T47D (cell line): ENCODE data around the gene TENM3.

Experiments
- DNase-seq, 2 experiments: peaks; one replicate each; pipeline versions ENCODE4 v3.0.0 to v3.0.0-alpha.2; 2011 to 2012; ENCODE audit warnings: low read depth in 1 of 2, low spot score in 1 of 2
- JUND ChIP-seq: IDR thresholded peaks from 2 replicates; pipeline ENCODE4 v1.6.1; 2012; ENCODE audit warnings: low read depth
- in situ Hi-C: cut with HindIII; loops from 2 replicates; pipeline ENCODE4 v1.10.0; 2016; ENCODE audit warnings: low sequenced_read_pairs, low pct_unique_long_range_greater_than_20kb

The TENM3 gene

DNA sequence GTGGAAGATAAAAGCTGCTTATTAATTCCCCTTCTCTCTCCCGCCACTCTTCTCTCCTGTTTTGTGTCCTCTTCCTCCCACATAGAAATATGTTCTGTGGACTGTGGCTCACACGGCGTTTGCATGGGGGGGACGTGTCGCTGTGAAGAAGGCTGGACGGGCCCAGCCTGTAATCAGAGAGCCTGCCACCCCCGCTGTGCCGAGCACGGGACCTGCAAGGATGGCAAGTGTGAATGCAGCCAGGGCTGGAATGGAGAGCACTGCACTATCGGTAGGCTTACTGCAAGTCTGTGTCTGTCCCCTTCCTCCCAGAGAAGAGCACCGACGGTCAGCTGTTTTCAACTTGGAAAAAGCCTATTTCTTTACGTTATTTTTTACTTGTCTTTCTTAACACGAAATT lies 444.9 kb downstream of the TENM3 start:
- DNase-seq, result no peak
- in situ Hi-C loops, result no loop called here
- TF ChIP-seq JUND, result no peak

DNA sequence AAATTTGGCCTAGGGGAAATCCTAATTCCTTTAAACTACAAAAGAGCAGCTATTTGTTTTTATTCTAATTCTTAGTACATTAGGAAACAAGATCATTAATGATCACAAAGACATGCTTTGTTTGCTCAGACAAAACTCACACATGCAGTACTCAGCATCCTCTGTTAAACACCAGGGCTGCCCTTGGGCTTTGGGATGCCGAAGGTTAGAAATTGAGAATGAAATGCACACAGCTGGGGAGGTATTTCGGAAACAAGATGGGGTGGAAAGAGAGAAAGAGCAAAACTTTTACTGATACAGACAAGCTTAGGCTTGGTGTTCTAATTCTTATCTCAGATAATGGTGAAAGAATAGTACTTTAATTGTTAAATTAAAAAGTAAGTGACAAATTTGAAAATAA lies 451.3 kb downstream of the TENM3 start:
- no peak for TF ChIP-seq JUND
- in situ Hi-C loops, result no loop called here

DNA sequence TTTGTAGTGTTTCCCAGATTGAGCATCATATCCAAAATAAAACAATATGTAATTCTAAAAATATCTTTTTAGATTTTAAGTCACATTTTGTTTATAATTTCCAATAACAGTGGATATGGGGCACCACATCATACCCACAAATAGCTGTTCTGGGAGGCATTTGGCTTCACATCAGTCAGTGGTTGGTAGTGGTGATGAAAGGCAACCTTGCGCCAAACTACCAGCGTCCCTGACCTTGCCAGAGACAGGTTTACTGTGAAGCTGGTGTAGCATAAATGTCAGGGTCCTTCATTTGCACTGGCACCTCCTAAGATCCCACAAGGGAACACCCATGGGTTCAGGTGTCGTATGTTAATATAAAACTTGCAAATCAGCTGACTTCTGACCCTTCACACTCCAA lies 451.8 kb downstream of the TENM3 start:
- in situ Hi-C loops, result no loop called here
- TF ChIP-seq JUND, result no peak
- DNase-seq, result no peak

More for the DNA sequence above, 451.3 kb downstream of the TENM3 start:
- DNase-seq, result no peak

DNA sequence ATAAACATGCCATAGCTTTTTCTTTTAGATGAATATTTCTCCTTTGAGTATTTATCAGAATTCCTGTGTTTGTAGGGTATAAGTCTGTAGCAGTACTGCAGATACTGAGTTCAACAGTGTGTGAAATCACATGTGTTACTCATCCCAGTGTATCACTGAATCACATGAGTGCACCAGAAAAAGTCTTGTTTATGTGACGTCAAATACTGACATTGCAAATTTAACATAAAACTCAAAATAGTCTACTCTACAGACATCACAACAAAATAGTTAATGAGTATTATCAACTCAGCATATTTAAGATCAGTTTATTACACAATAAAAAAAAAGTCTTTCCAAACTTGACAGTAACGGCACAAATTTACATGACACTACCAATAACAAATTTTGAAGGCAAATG lies 452.6 kb downstream of the TENM3 start:
- no peak for DNase-seq
- TF ChIP-seq JUND, result no peak
- in situ Hi-C loops, result no loop called here

DNA sequence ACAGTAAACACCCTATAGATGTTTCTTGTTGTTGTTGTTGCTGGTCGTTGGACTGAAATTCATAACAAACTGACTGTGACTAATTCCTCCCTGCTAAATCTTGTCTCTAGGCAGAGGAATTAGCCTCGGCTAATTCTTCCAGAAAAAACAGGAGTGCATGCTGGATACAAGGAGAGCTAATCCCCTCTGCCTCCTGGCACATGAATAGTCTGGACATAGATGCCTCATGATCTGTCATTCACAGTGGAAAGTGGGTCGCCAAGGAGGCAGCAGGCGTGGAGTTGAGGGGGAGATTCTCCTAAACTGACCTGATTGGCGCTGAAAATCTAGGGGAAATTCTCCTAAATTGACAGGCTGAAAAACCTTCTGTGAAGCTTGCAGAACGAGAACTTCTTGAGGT lies 453.9 kb downstream of the TENM3 start:
- TF ChIP-seq JUND, result no peak
- DNase-seq, result no peak
- in situ Hi-C loops, result no loop called here

DNA sequence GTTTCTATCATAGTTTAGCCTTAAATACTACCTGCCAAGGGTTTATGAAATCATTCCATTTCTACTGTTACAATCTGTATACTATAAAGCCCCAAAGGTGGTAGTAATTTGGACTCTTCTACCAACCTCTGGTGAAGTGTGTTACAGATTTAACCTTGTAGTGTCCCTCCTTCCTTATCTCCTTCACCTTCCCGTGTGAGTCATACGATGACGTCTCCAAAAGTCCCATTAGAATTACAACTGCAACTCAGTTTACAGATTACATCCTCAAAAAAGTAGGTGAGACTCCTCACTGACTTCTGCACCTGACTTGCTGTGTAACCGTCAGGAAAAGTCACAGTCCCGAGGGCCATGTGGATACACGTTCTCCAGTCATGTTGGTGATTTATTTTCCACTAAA lies 455.0 kb downstream of the TENM3 start:
- no peak for DNase-seq
- TF ChIP-seq JUND, result no peak
- in situ Hi-C loops, result no loop called here

DNA sequence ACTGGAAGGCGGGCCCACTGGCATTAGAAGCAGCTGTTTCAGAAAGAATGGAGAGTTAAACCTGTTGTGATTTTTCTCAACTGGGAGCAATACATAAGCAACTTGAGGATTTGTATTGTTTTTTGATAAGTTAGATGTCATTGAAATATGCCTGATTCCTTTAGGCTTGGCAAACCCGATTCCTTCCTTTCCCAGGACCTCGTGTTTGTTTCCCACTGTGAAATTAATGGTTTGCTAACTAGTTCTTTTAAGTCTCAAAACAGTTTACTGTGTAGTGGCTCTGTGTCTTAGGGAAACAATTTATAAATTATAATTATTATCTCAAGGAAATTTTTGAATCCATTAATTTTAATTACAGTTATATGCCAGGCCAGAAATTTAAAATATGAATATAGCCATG lies 456.0 kb downstream of the TENM3 start:
- TF ChIP-seq JUND, result no peak

DNA sequence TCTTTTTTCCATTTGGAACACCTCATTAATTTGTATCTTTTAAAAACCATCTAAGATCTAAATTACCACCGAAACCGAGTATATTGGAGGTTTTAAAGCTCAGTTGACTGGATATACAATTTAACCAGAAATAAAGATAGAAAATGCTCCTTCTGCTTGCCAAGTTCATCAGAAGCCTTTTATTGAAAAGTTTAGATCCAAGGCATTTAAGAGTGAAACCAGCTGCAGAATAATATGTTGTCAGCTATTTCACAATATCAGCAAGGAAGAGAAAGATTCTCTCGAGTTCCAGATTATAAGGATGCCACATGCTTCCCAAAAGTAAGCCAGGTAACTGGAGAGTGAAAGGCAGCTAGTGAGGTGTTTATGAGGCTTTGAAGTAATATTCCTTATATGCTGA lies 456.6 kb downstream of the TENM3 start:
- DNase-seq, result no peak
- TF ChIP-seq JUND, result no peak
- in situ Hi-C loops, result no loop called here

More for the DNA sequence above, 456.0 kb downstream of the TENM3 start:
- in situ Hi-C loops, result no loop called here
- DNase-seq, result no peak

DNA sequence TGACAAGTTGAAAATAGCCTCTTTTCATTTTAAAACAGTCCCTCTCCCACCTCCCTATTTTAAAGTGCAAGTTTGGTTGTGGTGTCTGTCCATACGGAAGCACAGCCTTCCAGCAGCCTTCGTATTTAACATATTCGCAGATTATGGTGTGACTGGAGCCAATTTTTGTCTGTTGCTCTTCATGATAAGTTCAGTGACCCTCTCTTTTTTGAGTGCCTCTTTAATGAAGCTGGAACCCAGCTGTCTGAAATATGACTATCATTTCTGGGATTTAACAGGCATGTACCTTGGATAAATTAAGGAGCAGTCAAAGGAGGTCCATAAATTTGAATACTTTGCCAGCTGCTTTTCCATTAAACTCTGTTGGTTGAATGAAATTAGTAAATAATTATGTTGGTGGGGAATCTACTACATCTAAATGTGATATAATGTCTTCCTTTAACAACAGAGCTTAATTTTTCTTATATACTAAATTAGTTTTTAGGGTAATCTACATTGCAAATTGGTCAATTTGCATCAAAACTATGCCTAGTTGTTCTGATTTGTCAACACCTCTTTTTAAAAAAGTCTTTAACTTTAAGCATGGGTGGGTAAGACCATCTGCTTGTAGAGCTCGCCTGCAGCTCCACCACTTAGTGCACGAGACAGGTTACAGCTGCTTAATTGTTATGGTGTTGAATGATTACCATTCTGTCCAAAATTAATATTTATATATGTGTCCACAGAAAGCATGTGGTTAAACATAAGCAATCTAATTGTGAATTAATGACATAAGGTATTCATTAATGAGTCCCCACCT lies 457.4 kb downstream of the TENM3 start:
- no peak for DNase-seq
- in situ Hi-C loops, result no loop called here

DNA sequence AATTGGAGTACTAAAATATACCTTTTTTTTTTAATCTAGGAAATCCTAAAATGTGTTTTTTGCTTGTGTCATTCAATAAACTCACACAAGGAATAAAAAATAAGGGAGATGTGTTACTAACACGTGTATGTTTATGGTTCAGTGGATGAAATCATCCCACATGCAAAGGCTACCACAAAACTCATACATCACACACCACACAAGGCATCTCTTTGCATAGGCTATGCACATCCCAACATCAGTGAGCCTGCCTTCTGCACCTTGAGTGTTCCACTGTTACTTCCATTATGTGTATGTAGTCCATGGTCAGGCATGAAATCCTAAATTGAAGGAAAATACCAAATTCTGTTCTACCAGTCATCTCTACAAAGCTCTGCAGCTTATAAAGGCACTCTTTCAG lies 460.9 kb downstream of the TENM3 start:
- TF ChIP-seq JUND, result no peak
- no peak for DNase-seq

More for the DNA sequence above, 457.4 kb downstream of the TENM3 start:
- TF ChIP-seq JUND, result no peak

DNA sequence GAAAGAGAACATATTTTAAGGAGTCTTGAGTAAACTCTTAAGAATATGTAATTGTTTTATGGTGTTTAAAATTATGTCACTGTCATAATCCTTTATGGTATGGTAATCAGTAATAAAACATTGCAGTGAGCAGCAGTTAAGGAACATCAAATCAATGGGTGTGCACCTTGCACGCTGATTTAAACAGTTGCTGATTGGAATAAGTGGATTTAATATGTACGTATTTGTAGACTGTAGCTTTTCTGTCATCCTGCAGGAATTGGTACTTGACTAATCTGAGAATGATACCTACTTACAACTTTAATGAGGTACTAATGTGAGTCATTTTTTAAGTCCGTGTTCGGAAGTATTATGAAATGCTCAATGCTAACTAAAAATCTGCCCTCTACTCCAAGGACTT lies 461.7 kb downstream of the TENM3 start:
- no peak for TF ChIP-seq JUND

More for the DNA sequence above, 460.9 kb downstream of the TENM3 start:
- in situ Hi-C loops, result no loop called here

DNA sequence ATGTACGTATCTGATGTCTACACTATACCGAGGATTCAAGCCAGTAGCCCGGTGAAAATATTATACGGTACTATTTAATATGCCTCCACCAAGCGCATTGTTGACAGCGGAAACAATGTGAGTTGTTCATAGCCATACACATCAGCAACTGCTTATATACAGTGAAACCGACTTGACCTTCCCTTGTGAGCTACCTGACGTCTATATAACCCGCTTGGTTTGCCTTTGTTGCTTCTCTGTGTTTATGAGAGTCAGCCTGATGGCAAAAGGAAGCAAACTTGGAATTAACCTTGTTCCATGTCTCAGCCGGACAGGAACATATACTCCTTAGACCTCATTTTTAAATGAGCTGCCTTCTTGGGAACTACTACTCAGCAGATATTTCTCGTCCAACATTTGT lies 462.2 kb downstream of the TENM3 start:
- DNase-seq, result no peak
- in situ Hi-C loops, result no loop called here
- no peak for TF ChIP-seq JUND

More for the DNA sequence above, 461.7 kb downstream of the TENM3 start:
- no peak for DNase-seq
- in situ Hi-C loops, result no loop called here

DNA sequence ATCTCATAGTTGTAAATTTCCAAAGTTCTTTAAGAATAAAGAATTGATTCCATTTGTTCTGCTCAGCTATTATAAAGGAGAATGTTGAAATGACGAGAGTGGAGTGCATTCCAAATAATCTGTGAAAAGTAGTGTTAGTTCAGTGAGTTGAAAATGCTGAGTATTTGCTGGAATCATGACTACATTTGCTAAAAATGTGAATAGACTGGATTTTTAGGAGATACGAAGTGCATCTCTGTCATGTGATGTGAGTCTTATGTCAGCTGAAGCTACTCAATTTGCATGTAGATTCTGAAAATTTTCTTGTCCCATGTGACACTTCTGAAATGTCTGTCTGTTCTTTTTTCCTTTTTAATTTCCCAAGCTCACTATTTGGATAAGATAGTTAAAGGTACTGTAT lies 468.0 kb downstream of the TENM3 start:
- no peak for TF ChIP-seq JUND
- in situ Hi-C loops, result no loop called here
- DNase-seq, result no peak

DNA sequence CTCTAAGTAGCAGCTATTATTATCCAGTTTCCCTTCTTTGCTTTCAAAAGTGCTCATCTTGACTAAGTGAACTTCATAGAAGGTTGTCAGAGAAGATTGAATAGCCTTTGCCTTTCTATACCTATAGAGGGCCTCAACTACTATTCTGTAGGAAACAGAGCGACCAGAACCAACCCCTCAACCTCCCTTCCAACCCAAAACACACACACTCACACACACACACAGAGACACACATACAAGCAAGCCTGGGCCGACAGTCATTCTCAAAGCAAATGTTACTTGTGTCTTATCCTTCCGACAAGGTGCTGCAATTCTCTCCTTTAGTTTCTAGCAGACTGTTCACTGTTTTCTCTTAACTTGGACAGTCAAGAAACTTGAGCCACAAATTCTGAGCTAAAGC lies 472.3 kb downstream of the TENM3 start:
- TF ChIP-seq JUND, result no peak
- DNase-seq, result no peak
- in situ Hi-C loops, result no loop called here
